Vagina (tissue), 2 donors: ENCODE data around the gene TIAM2.

Experiments used
- CTCF ChIP-seq, 3 experiments: fragments of 450-650 bp in 2 of 3; fragments of 200-600 bp in 1 of 3; sonication (generic) in 1 of 3; IDR thresholded peaks; one replicate each; pipeline ENCODE4 v1.5.1; 2017 to 2019; ENCODE audit warnings: antibody characterized with exemption in 3 of 3, mild to moderate bottlenecking in 2 of 3, moderate library complexity in 2 of 3
- POLR2AphosphoS5 ChIP-seq, 2 donors: sonication (generic); formaldehyde crosslinking; IDR thresholded peaks; one replicate each; pipeline ENCODE4 v1.9.0; 2017; ENCODE audit warnings: antibody characterized with exemption in 2 of 2, mild to moderate bottlenecking in 2 of 2, low read depth in 1 of 2; ENCODE audit not compliant: insufficient read depth in 1 of 2

GRCh38 chr6:155197932-155198331, 202.8 kb downstream of the TIAM2 start:
- TF ChIP-seq CTCF (IDR thresholded peaks at IDR 0.05): no peak
- TF ChIP-seq POLR2AphosphoS5 (IDR thresholded peaks at IDR 0.05; ENCODE audit: insufficient read depth in 1 of 2, low read depth in 1 of 2): no peak
